ENCODE results near the gene PKD2L1. TPM values are rescaled to one million over a fixed set of nuclear protein-coding genes. Genes with fewer than 3 reads are reported as not detected.

PKD2L1 gene
- polyA plus RNA-seq, 1 donor from 2014 or later: not detected

GRCh38 chr10:100368721-100369120, 38.7 kb upstream of the PKD2L1 start:
- peaks cover 6% of the 10 kb centered on the region for H3F3A ChIP-seq (ENCODE audit: insufficient read depth, low read length, poor library complexity, severe bottlenecking)
- H3K9me2 ChIP-seq (ENCODE audit: insufficient read depth, low read length): no peaks in the 10 kb centered on the region
- H3K79me2 ChIP-seq (replicated peaks; ENCODE audit: insufficient read depth, low read length): no peaks in the 10 kb centered on the region
- no peak overlapping the region for H3K9ac ChIP-seq (ENCODE audit: low read length)
- no peak overlapping the region for H3K27ac ChIP-seq (ENCODE audit: low read length)
- no peaks in the 10 kb centered on the region for H3K9me3 ChIP-seq (ENCODE audit: low read length)
- H4K20me1 ChIP-seq (ENCODE audit: insufficient read depth): no peaks in the 10 kb centered on the region
- no peaks in the 10 kb centered on the region for H3K27me3 ChIP-seq (ENCODE audit: insufficient read depth, low read depth, low read length)
- TF ChIP-seq CTCF (IDR thresholded peaks at IDR 0.05; ENCODE audit: poor library complexity, severe bottlenecking) (no peak), EZH2 (IDR thresholded peaks at IDR 0.05; ENCODE audit: borderline replicate concordance, insufficient read depth, low read length, poor library complexity, severe bottlenecking) (no peak), MXI1 (conservative IDR thresholded peaks at IDR 0.05; ENCODE audit: poor library complexity, severe bottlenecking) (no peak), SMC3 (conservative IDR thresholded peaks at IDR 0.05; ENCODE audit: poor library complexity) (no peak), REST (IDR thresholded peaks at IDR 0.05; ENCODE audit: borderline replicate concordance) (no peak), EP300 (conservative IDR thresholded peaks at IDR 0.05; ENCODE audit: poor library complexity, severe bottlenecking) (no peak), TAF1 (IDR thresholded peaks at IDR 0.05; ENCODE audit: low read depth) (no peak), POLR2AphosphoS5 (IDR thresholded peaks at IDR 0.05) (no peak), RAD21 (conservative IDR thresholded peaks at IDR 0.05) (no peak)
- no peak overlapping the region for H2AFZ ChIP-seq (ENCODE audit: low read depth, low read length)
- H3K36me3 ChIP-seq (ENCODE audit: insufficient read depth, low read length): no peaks in the 10 kb centered on the region
- no peak overlapping the region for H3K4me3 ChIP-seq (ENCODE audit: low read length)
- no peak overlapping the region for H3K4me2 ChIP-seq (ENCODE audit: low read length)

GRCh38 chr10:100364735-100365391, 34.8 kb upstream of the PKD2L1 start:
- H3K36me3 ChIP-seq (ENCODE audit: insufficient read depth, low read length): no peaks in the 10 kb centered on the region
- H3K4me3 ChIP-seq (ENCODE audit: low read length): no peak overlapping the region
- H3K27me3 ChIP-seq (ENCODE audit: insufficient read depth, low read depth, low read length): no peaks in the 10 kb centered on the region
- no peaks in the 10 kb centered on the region for H3K9me2 ChIP-seq (ENCODE audit: insufficient read depth, low read length)
- H3K9me3 ChIP-seq (ENCODE audit: low read length): no peaks in the 10 kb centered on the region
- H3K79me2 ChIP-seq (replicated peaks; ENCODE audit: insufficient read depth, low read length): no peaks in the 10 kb centered on the region
- no peak for TF ChIP-seq EP300 (conservative IDR thresholded peaks at IDR 0.05; ENCODE audit: poor library complexity, severe bottlenecking)
- no peak for TF ChIP-seq REST (IDR thresholded peaks at IDR 0.05; ENCODE audit: borderline replicate concordance)
- no peak for TF ChIP-seq RAD21 (conservative IDR thresholded peaks at IDR 0.05)
- no peak for TF ChIP-seq POLR2AphosphoS5 (IDR thresholded peaks at IDR 0.05)
- H3K4me2 ChIP-seq (ENCODE audit: low read length): no peak overlapping the region
- H4K20me1 ChIP-seq (ENCODE audit: insufficient read depth): no peaks in the 10 kb centered on the region
- no peak overlapping the region for H3K27ac ChIP-seq (ENCODE audit: low read length)
- no peak overlapping the region for H3K9ac ChIP-seq (ENCODE audit: low read length)
- H3F3A ChIP-seq (ENCODE audit: insufficient read depth, low read length, poor library complexity, severe bottlenecking): no peaks in the 10 kb centered on the region
- H2AFZ ChIP-seq (ENCODE audit: low read depth, low read length): no peak overlapping the region
